Right renal pelvis (tissue), 4 donors: Measurements from ENCODE around the gene HEXA. TPM values are rescaled to one million over a fixed set of nuclear protein-coding genes. Genes with fewer than 3 reads are reported as not detected.

Source experiments
- DNase-seq, 4 donors: peaks; one replicate each; pipeline ENCODE4 v3.0.0-alpha.2; 2013; ENCODE audit warnings: low read depth in 4 of 4, low spot score in 3 of 4, missing footprints in 1 of 4
- polyA plus RNA-seq, 4 donors: library from polyadenylated mRNA; unstranded; fragments of 120-200 nt; gene quantifications; one replicate each; pipeline ENCODE4 v1.2.1, GENCODE V29; 2013; ENCODE audit not compliant: insufficient read length in 4 of 4

The HEXA gene
- polyA plus RNA-seq, 4 donors = 102 to 127 (median 121) TPM

DNA sequence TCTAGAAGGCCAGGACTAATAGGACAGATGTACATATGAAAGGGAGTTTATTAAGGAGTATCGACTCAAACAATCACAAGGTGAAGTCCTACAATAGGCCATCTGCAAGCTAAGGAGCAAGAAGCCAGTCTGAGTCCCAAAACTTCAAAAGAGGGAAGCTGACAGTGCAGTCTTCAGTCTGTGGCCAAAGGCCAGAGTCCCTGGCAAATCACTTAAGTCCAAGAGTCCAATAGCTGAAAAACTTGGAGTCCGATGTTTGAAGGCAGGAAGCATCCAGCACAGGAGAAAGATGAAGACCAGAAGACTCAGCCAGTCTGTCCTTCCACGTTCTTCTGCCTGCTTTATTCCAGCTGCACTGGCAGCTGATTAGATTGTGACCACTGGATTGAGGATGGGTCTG, 44.8 kb downstream of the HEXA start:
- no peak for DNase-seq

DNA sequence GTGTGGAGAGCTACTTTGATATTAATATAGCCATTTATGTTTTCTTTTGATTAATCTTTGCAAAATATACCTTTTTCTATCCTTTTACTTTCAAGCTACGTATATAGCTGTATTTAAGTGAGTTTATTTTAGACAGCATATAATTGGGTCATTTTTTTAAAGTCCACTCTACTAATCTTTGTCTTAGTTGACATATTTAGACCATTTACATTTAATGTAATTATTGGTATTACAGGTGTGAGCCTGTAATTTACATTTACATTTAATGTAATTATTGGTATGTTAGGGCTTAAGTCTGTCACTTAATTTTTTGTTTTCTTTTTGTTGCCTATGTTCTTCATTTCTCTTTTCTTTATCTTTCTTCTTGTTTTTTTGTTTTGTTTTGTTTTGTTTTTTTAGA, 52.1 kb downstream of the HEXA start:
- DNase-seq = no peak

DNA sequence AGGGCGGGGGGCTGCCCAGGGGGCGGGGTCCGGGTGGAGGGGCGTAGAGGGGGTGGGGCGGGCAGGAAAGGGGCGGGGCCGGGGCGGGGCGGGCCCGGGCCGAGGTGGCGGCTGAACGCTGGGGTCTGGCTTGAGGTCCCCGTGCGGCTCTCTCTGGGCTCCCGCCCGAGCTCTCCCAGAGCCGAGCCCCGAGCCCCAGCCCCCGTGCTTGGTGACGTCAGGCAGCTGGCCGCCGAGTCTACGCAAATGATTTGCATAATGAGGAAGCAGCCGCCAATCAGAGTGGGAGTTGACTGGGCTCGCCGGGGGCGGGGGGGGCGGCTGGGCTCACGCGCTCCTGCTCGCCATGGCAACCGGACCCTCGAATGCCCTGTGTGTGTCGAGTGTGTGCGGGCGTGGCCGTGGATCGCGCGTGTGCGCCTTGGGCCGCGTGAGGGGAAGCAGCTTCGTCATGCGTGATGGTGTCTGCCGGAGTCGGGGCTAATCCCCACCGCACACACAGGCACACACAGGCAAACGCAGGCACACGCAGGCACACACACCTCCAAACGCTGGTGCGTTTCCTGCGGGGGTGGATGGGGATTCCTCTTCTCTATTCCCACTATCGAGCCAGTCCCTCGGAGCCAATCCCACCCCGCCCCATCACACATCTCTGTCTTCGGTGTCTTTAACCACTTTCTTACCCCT, 55.7 kb downstream of the HEXA start, which contains the start of gene CELF6:
Gene CELF6 (minus strand): TSS at position 173 of the 687 bp plus-strand sequence. CDS start 283 bp downstream, outside the sequence.
- DNase-seq = peak; percentile 60 to 71 (median 68)

GRCh38 chr15:72319360-72319984, 56.3 kb downstream of the HEXA start:
- DNase-seq = peak; percentile 60 to 70 (median 68)

DNA sequence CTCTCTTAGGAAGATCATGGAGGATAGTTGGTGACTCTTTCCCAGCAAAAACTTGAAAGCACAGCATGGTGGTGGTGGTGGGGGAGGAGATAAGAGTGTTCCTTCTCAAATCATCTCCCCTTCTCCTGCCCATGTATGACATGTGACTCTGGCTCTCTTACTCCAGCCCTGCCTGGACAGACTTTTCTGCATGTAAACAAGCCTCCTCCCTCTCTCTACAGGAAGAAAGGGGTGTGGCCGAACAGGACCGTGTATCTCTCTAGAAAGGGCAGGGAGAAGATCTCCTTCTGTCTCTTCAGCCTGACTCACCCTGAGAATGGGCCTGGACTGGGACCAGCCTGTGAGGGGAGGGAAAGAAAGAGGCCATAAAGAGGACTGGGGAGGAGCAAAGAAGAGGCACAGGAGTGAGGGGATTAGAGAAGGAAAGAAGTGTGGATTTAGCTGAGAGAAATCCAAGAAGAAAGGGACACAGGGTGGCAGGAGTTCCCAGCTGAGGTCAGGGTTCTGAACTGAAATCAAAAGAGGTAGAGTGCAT, 57.3 kb downstream of the HEXA start:
- no peak for DNase-seq

- DNase-seq = no peak
These were observed 60.0 kb downstream of the HEXA start for GRCh38 chr15:72315706-72316370.

GRCh38 chr15:72313881-72314280, 61.9 kb downstream of the HEXA start:
- DNase-seq = no peak

DNA sequence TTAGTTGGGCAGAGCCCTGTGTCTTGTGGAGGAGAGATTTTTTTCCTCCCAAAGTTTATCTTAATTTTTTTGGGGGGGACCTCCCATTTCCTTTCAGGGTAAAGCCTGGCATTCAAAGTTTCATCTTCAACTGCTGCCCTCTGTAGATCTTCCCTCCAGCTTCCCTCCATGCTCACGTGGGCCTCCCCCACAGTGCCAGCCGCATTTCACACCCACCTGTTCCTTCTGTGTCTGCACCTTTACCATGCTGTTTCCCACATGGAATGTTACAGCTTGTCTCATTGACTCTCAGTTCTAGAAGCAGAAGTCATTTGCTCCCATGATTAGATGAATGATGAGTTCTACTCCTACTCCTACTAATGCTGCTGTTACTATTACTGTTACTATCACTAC, 62.4 kb downstream of the HEXA start:
- no peak for DNase-seq

GRCh38 chr15:72312605-72313447, 63.0 kb downstream of the HEXA start:
- DNase-seq = peak in 2 of 4 donors; percentile 21 to 28

- no peak for DNase-seq
These were observed 68.8 kb downstream of the HEXA start for GRCh38 chr15:72307026-72307425.

DNA sequence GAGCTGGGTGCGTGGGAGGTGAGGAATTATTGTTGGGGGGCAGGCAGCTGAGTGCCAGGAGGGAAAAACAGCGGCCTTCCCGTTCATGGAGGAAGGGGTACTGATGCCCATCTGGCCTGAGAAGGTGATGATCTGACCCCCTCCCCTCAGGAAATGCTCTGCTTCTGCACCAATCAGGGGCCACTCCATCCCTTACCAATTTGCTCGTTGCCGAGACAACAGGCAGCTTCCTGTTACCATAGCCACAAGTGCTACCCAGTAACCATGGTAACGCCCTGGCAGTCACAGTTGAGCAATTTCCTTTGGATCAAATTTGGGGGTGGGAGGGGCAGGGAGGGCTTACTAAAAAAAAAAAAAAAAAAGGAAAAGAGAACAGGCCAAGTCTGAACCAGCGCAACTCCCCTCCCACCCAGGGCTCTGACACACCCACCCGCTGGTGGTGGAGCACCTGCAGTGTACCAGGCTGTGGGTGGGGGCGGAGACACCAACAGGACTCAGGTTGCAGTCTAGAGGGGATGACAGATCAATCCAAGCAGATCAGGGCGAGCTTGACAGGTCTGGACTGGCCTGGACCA, 69.5 kb downstream of the HEXA start:
- DNase-seq = no peak

- DNase-seq = no peak
These were observed 71.2 kb downstream of the HEXA start for GRCh38 chr15:72304596-72304995.

- DNase-seq = no peak
These were observed 72.9 kb downstream of the HEXA start for GRCh38 chr15:72302955-72303354.

Other genes with a start within 250 kb of the HEXA start
- gene GRAMD2A, start 178.2 kb downstream of the HEXA start, polyA plus RNA-seq = 10 to 100 TPM in 1 of 4 donors, 1 to 10 TPM in 3; 6.4 to 10.0 (median 7.9) TPM
- gene PKM, start 144.8 kb downstream of the HEXA start, polyA plus RNA-seq = 100 to 1,000 TPM; 599 to 668 (median 642) TPM
- 100 to 1,000 TPM in 2 of 4 donors, 10 to 100 TPM in 2; 87.4 to 128 (median 97.6) TPM for gene PARP6, start 103.5 kb downstream of the HEXA start, polyA plus RNA-seq
- 1 to 10 TPM; 3.9 to 5.2 (median 4.3) TPM for gene CELF6, start 55.9 kb downstream of the HEXA start, polyA plus RNA-seq
- gene TMEM202, start 22.3 kb upstream of the HEXA start, polyA plus RNA-seq = not detected
- gene ARIH1, start 98.3 kb upstream of the HEXA start, polyA plus RNA-seq = 100 to 1,000 TPM; 184 to 211 (median 203) TPM